PC-9 (cell line): ENCODE results near the gene MARCHF2. TPM values are rescaled to one million over a fixed set of nuclear protein-coding genes. Genes with fewer than 3 reads are reported as not detected.

Experiments
- BruUV-seq: library from RNA; stranded (reverse); fragments of 400-500 nt; replicated peaks from 2 replicates; lab custom pipeline; 2021; lab: Mats Ljungman, UMichigan
- CTCF ChIA-PET: fragments of 300-600 bp; sonication (Branson Sonifier 250); formaldehyde crosslinking; loops from one replicate; lab custom pipeline; 2022; ENCODE audit warnings: antibody characterized with exemption; lab: Charles Lee
- POLR2A ChIA-PET: fragments of 300-600 bp; sonication (Branson Sonifier 250); formaldehyde crosslinking; loops from one replicate; lab custom pipeline; 2022; ENCODE audit warnings: antibody characterized with exemption; ENCODE audit not compliant: unreplicated experiment; lab: Charles Lee
- DNase-seq, 2 experiments: peaks; one replicate each; pipeline versions ENCODE4 v3.0.0 to v3.0.0-alpha.2; 2015 to 2022; ENCODE audit warnings: mixed read lengths in 1 of 2
- H2AFZ ChIP-seq: fragments of 200-600 bp; sonication (generic); 2 replicates; pipeline ENCODE4 v1.8.1; 2017; ENCODE audit warnings: antibody characterized with exemption
- H3F3A ChIP-seq: fragments of 200-600 bp; sonication (generic); 2 replicates; pipeline ENCODE4 v1.8.1; 2017; ENCODE audit warnings: antibody characterized with exemption, mild to moderate bottlenecking, low read depth; ENCODE audit not compliant: insufficient read depth
- H3K27ac ChIP-seq: fragments of 200-600 bp; sonication (generic); 2 replicates; pipeline ENCODE4 v1.6.1; 2016; ENCODE audit warnings: mixed run types
- H3K27me3 ChIP-seq: fragments of 200-600 bp; sonication (generic); 2 replicates; pipeline ENCODE4 v1.6.1; 2016; ENCODE audit warnings: low read depth, mixed run types; ENCODE audit not compliant: insufficient read depth
- H3K36me3 ChIP-seq: fragments of 200-600 bp; sonication (generic); 2 replicates; pipeline ENCODE4 v1.6.1; 2016; ENCODE audit warnings: low read depth, mixed run types
- H3K4me1 ChIP-seq: fragments of 200-600 bp; sonication (generic); replicated peaks from 2 replicates; pipeline ENCODE4 v1.6.1; 2016; ENCODE audit warnings: mixed run types; ENCODE audit not compliant: insufficient read depth
- H3K4me2 ChIP-seq: fragments of 200-600 bp; sonication (generic); 2 replicates; pipeline ENCODE4 v1.6.1; 2017; ENCODE audit warnings: mixed run types
- H3K4me3 ChIP-seq: fragments of 200-600 bp; sonication (generic); 2 replicates; pipeline ENCODE4 v1.6.1; 2016; ENCODE audit warnings: mixed run types
- H3K79me2 ChIP-seq: fragments of 200-600 bp; sonication (generic); 2 replicates; pipeline ENCODE4 v1.6.1; 2017; ENCODE audit warnings: low read depth, mixed run types
- H3K9me2 ChIP-seq: fragments of 200-600 bp; sonication (generic); 2 replicates; pipeline ENCODE4 v1.8.1; 2017; ENCODE audit warnings: mild to moderate bottlenecking; ENCODE audit not compliant: insufficient read depth
- H3K9me3 ChIP-seq: fragments of 200-600 bp; sonication (generic); 2 replicates; pipeline ENCODE4 v1.8.1; 2016; ENCODE audit warnings: low read depth; ENCODE audit not compliant: insufficient read depth
- H4K20me1 ChIP-seq: fragments of 200-600 bp; sonication (generic); 2 replicates; pipeline ENCODE4 v1.8.1; 2017; ENCODE audit not compliant: insufficient read depth
- EZH2 ChIP-seq: fragments of 200-600 bp; sonication (generic); IDR thresholded peaks from 2 replicates; pipeline ENCODE4 v1.8.0; 2017; ENCODE audit warnings: antibody characterized with exemption, low read depth
- intact Hi-C: fragments of 100-400 bp; cut with micrococcal nuclease; formaldehyde crosslinking; loops from one replicate; pipeline ENCODE4 v1.10.0; 2022; ENCODE audit not compliant: unreplicated experiment
- total RNA-seq: library from RNA; stranded (reverse); gene quantifications from 2 replicates; pipeline ENCODE4 v1.2.3, GENCODE V29; 2021
- TF ChIP-seq, protein P1 (sequence below): fragments of 200-600 bp; sonication (generic); conservative IDR thresholded peaks from 2 replicates; pipeline ENCODE4 v1.6.1; 2017; ENCODE audit warnings: mixed run types, antibody characterized with exemption, mild to moderate bottlenecking, moderate library complexity

Gene MARCHF2
- total RNA-seq, 1 experiment from 2014 or later, result 16.6 TPM

DNA sequence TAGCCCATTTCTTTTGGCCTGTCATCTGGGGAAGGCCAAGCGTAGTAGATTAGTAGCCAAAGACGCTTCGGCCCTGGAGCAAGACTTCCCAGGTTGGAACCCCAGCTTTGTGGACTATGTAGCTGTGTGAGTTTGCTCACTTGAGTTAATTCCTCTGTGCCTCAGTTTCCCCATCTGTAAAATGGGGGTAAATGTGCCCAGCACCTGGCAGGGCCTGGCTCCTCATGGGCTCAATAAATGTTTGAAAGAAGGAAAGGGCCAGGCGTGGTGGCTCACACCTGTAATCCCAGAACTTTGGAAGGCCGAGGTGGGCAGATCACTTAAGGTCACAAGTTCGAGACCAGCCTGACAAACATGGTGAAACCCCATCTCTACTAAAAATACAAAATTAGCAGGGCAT is 16.7 kb downstream of the MARCHF2 start:
- Histone ChIP-seq H3K79me2 (no peaks in the 10 kb centered on the region), H3K9me3 (no peaks in the 10 kb centered on the region), H3F3A (peaks cover 21% of the 10 kb centered on the region), H3K27me3 (no peaks in the 10 kb centered on the region), H3K27ac (no peak overlapping the region), H2AFZ (no peak overlapping the region), H3K4me3 (no peak overlapping the region), H3K9me2 (no peaks in the 10 kb centered on the region), H4K20me1 (no peaks in the 10 kb centered on the region), H3K4me1 (peaks cover 16% of the 10 kb centered on the region), H3K36me3 (no peaks in the 10 kb centered on the region), H3K4me2 (no peak overlapping the region)
- DNase-seq, result no peak
- intact Hi-C loops, result no loop called here
- ChIA-PET CTCF (no interaction called here), POLR2A (no interaction called here)
- TF ChIP-seq, protein P1, sequence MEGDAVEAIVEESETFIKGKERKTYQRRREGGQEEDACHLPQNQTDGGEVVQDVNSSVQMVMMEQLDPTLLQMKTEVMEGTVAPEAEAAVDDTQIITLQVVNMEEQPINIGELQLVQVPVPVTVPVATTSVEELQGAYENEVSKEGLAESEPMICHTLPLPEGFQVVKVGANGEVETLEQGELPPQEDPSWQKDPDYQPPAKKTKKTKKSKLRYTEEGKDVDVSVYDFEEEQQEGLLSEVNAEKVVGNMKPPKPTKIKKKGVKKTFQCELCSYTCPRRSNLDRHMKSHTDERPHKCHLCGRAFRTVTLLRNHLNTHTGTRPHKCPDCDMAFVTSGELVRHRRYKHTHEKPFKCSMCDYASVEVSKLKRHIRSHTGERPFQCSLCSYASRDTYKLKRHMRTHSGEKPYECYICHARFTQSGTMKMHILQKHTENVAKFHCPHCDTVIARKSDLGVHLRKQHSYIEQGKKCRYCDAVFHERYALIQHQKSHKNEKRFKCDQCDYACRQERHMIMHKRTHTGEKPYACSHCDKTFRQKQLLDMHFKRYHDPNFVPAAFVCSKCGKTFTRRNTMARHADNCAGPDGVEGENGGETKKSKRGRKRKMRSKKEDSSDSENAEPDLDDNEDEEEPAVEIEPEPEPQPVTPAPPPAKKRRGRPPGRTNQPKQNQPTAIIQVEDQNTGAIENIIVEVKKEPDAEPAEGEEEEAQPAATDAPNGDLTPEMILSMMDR, result no peak
- no TSS peak for BruUV-seq

DNA sequence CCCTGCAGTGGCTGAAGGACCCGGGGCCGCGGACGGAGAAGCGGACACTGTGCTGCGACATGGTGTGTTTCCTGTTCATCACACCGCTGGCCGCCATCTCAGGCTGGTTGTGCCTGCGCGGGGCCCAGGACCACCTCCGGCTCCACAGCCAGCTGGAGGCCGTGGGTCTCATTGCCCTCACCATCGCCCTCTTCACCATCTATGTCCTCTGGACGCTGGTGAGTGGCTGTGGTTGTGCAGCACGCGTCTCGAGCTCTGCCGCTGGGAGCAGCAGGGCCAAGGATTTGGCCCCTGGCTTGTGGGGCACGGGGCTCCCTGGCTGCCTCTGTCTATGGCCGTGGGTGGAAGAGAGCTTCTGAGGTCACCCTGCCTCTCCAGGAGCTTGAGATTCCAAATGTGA is 17.5 kb downstream of the MARCHF2 start:
- H3K27ac ChIP-seq, result no peak overlapping the region
- H3K79me2 ChIP-seq, result no peaks in the 10 kb centered on the region
- H3K27me3 ChIP-seq, result no peaks in the 10 kb centered on the region
- intact Hi-C loops, result no loop called here
- no TSS peak for BruUV-seq
- H4K20me1 ChIP-seq, result no peaks in the 10 kb centered on the region
- no peaks in the 10 kb centered on the region for H3K9me2 ChIP-seq
- peaks cover 15% of the 10 kb centered on the region for H3K4me1 ChIP-seq
- TF ChIP-seq, protein P1, result no peak
- no peak for TF ChIP-seq EZH2
- no peaks in the 10 kb centered on the region for H3K9me3 ChIP-seq
- H3F3A ChIP-seq, result peaks cover 24% of the 10 kb centered on the region
- H3K4me3 ChIP-seq, result no peak overlapping the region
- CTCF ChIA-PET, result no interaction called here
- H2AFZ ChIP-seq, result no peak overlapping the region
- no peak overlapping the region for H3K4me2 ChIP-seq
- H3K36me3 ChIP-seq, result no peaks in the 10 kb centered on the region
- DNase-seq, result no peak
- POLR2A ChIA-PET, result no interaction called here

GRCh38 chr19:8438236-8438635 is 25.1 kb downstream of the MARCHF2 start:
- Histone ChIP-seq H3F3A (peaks cover 39% of the 10 kb centered on the region), H3K36me3 (no peaks in the 10 kb centered on the region), H3K79me2 (no peaks in the 10 kb centered on the region), H3K27ac (no peak overlapping the region), H2AFZ (no peak overlapping the region), H3K9me2 (no peaks in the 10 kb centered on the region), H3K4me2 (no peak overlapping the region), H3K9me3 (no peaks in the 10 kb centered on the region), H3K4me1 (peaks cover 23% of the 10 kb centered on the region), H3K4me3 (no peak overlapping the region), H3K27me3 (no peaks in the 10 kb centered on the region), H4K20me1 (no peaks in the 10 kb centered on the region)
- TF ChIP-seq EZH2, result no peak
- TF ChIP-seq, protein P1, result no peak
- intact Hi-C loops, result no loop called here
- no peak for DNase-seq
- BruUV-seq, result no TSS peak
- CTCF ChIA-PET, result no interaction called here
- POLR2A ChIA-PET, result no interaction called here
